BLaER1 (cell line): ENCODE data around the gene UNC13C.

Experiments used
- H3K27ac ChIP-seq: shearing (Covaris generic); formaldehyde crosslinking; 2 replicates; pipeline ENCODE4 v1.8.1; 2022
- H3K27me3 ChIP-seq: shearing (Covaris generic); formaldehyde crosslinking; 2 replicates; pipeline ENCODE4 v1.8.1; 2022
- H3K36me3 ChIP-seq: shearing (Covaris generic); formaldehyde crosslinking; 2 replicates; pipeline ENCODE4 v1.8.1; 2022
- H3K4me1 ChIP-seq: shearing (Covaris generic); formaldehyde crosslinking; 2 replicates; pipeline ENCODE4 v1.8.1; 2022
- H3K4me2 ChIP-seq: shearing (Covaris generic); formaldehyde crosslinking; 2 replicates; pipeline ENCODE4 v1.8.1; 2022
- H3K4me3 ChIP-seq: shearing (Covaris generic); formaldehyde crosslinking; 2 replicates; pipeline ENCODE4 v1.8.1; 2022
- H3K9ac ChIP-seq: shearing (Covaris generic); formaldehyde crosslinking; 2 replicates; pipeline ENCODE4 v1.8.1; 2022
- H3K9me3 ChIP-seq: shearing (Covaris generic); formaldehyde crosslinking; 2 replicates; pipeline ENCODE4 v1.8.1; 2022
- H4K20me1 ChIP-seq: shearing (Covaris generic); formaldehyde crosslinking; 2 replicates; pipeline ENCODE4 v1.8.1; 2022
- Cebpa-rat ChIP-seq: shearing (Covaris generic); IDR thresholded peaks from 2 replicates; pipeline ENCODE4 v1.8.1; 2022

UNC13C gene

GRCh38 chr15:54017251-54017650 is 39.0 kb downstream of the UNC13C start:
- Histone ChIP-seq H3K27ac (no peak overlapping the region), H3K27me3 (no peaks in the 10 kb centered on the region), H3K9me3 (peaks cover 5% of the 10 kb centered on the region), H3K9ac (no peak overlapping the region), H4K20me1 (no peaks in the 10 kb centered on the region), H3K4me3 (no peak overlapping the region), H3K4me1 (no peaks in the 10 kb centered on the region), H3K4me2 (no peak overlapping the region), H3K36me3 (no peaks in the 10 kb centered on the region)
- no peak for TF ChIP-seq Cebpa-rat

GRCh38 chr15:54017959-54018358 is 39.7 kb downstream of the UNC13C start:
- H3K9me3 ChIP-seq = peaks cover 8% of the 10 kb centered on the region
- H3K36me3 ChIP-seq = no peaks in the 10 kb centered on the region
- no peak overlapping the region for H3K9ac ChIP-seq
- no peak overlapping the region for H3K27ac ChIP-seq
- H3K4me2 ChIP-seq = no peak overlapping the region
- no peak overlapping the region for H3K4me3 ChIP-seq
- H4K20me1 ChIP-seq = no peaks in the 10 kb centered on the region
- H3K27me3 ChIP-seq = no peaks in the 10 kb centered on the region
- no peak for TF ChIP-seq Cebpa-rat
- H3K4me1 ChIP-seq = no peaks in the 10 kb centered on the region

GRCh38 chr15:54026258-54026657 is 48.0 kb downstream of the UNC13C start:
- no peak overlapping the region for H3K9ac ChIP-seq
- no peaks in the 10 kb centered on the region for H3K27me3 ChIP-seq
- H3K4me3 ChIP-seq = no peak overlapping the region
- H3K27ac ChIP-seq = no peak overlapping the region
- H3K36me3 ChIP-seq = no peaks in the 10 kb centered on the region
- peaks cover 8% of the 10 kb centered on the region for H3K9me3 ChIP-seq
- no peaks in the 10 kb centered on the region for H4K20me1 ChIP-seq
- no peaks in the 10 kb centered on the region for H3K4me1 ChIP-seq
- no peak overlapping the region for H3K4me2 ChIP-seq
- TF ChIP-seq Cebpa-rat = no peak

DNA sequence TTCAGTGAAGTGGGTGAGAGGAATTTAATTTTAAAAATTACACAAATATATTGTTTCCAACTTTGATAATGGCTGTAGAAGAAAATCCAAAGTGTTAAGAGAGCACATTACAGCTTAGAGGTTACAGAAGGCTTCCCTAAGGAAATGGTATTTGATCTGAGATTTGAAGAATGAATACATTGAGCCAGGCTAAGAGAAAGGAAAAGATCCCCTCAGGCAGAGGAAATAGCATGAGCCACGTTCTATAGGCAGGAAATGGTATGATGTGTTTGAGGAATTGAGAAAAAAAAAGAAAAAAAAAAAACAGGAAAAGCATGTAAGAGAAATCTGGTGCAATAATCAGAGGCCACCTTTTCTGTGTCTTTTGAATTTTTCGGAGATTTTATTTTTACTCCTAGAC is 48.6 kb downstream of the UNC13C start:
- Histone ChIP-seq H3K27ac (no peak overlapping the region), H3K9ac (no peak overlapping the region), H3K4me1 (no peaks in the 10 kb centered on the region), H3K4me2 (no peak overlapping the region), H3K4me3 (no peak overlapping the region), H3K27me3 (no peaks in the 10 kb centered on the region), H3K9me3 (peaks cover 7% of the 10 kb centered on the region), H3K36me3 (no peaks in the 10 kb centered on the region), H4K20me1 (no peaks in the 10 kb centered on the region)
- TF ChIP-seq Cebpa-rat = no peak

- TF ChIP-seq Cebpa-rat = no peak
- H3K36me3 ChIP-seq = no peaks in the 10 kb centered on the region
These were observed 50.8 kb downstream of the UNC13C start for GRCh38 chr15:54029081-54029480.

DNA sequence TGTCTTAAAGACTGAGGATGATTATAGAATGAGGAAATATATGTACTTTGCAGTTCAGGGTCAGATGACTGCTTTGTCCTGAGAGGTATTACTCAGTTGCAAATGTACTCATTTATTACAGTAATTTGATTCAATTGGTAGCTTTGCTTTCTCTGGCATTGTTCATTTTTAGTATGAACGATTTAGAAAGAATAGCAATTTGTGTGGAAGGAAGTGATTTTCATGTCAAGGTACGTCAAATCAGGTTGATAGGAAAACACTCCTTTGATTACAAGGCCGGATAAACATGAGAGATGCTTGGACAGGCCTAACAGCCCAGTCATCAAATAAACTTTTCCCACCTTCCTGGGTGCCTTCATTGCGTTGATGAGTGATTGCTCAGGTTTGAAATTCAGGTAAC is 53.8 kb downstream of the UNC13C start:
- Histone ChIP-seq H3K27ac (no peak overlapping the region), H3K36me3 (no peaks in the 10 kb centered on the region), H3K4me3 (no peak overlapping the region), H4K20me1 (no peaks in the 10 kb centered on the region), H3K27me3 (no peaks in the 10 kb centered on the region), H3K4me1 (no peaks in the 10 kb centered on the region), H3K9me3 (no peaks in the 10 kb centered on the region), H3K9ac (no peak overlapping the region), H3K4me2 (no peak overlapping the region)
- TF ChIP-seq Cebpa-rat = no peak

More at GRCh38 chr15:54029081-54029480, 50.8 kb downstream of the UNC13C start:
- Histone ChIP-seq H3K4me2 (no peak overlapping the region), H3K4me3 (no peak overlapping the region), H4K20me1 (no peaks in the 10 kb centered on the region), H3K9ac (no peak overlapping the region), H3K27me3 (no peaks in the 10 kb centered on the region), H3K9me3 (no peaks in the 10 kb centered on the region), H3K4me1 (no peaks in the 10 kb centered on the region), H3K27ac (no peak overlapping the region)

DNA sequence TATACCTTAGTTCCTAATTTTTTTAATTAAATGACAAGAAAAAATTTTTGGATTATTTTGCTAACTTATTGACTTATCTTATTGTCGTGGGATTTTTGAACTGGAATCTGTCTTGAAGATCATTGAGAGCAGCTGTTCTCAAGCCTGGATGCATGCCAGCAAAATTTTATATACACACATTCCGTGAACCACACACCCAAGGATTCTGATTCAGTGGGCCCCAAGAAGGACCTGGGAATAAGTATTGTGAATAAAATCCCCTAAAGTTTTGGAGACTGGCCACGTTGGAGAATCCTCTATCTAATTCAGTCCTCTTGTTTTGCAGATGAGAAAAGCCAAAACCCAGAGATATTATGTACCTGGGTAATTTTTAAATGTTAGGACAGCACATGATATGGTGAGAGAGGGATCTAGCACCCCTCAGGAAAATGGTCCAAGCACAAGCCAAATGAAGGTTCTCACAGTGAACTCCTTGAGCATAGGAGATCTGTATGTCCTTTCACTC is 55.2 kb downstream of the UNC13C start:
- Histone ChIP-seq H4K20me1 (no peaks in the 10 kb centered on the region), H3K9me3 (no peaks in the 10 kb centered on the region), H3K4me1 (no peaks in the 10 kb centered on the region), H3K36me3 (no peaks in the 10 kb centered on the region), H3K27ac (no peak overlapping the region), H3K4me2 (no peak overlapping the region), H3K9ac (no peak overlapping the region), H3K27me3 (no peaks in the 10 kb centered on the region), H3K4me3 (no peak overlapping the region)
- TF ChIP-seq Cebpa-rat = no peak

GRCh38 chr15:54033869-54034458 is 55.7 kb downstream of the UNC13C start:
- no peak for TF ChIP-seq Cebpa-rat
- Histone ChIP-seq H3K9ac (no peak overlapping the region), H3K9me3 (no peaks in the 10 kb centered on the region), H3K36me3 (no peaks in the 10 kb centered on the region), H3K4me2 (no peak overlapping the region), H3K4me3 (no peak overlapping the region), H3K27ac (no peak overlapping the region), H3K27me3 (no peaks in the 10 kb centered on the region), H3K4me1 (no peaks in the 10 kb centered on the region), H4K20me1 (no peaks in the 10 kb centered on the region)

DNA sequence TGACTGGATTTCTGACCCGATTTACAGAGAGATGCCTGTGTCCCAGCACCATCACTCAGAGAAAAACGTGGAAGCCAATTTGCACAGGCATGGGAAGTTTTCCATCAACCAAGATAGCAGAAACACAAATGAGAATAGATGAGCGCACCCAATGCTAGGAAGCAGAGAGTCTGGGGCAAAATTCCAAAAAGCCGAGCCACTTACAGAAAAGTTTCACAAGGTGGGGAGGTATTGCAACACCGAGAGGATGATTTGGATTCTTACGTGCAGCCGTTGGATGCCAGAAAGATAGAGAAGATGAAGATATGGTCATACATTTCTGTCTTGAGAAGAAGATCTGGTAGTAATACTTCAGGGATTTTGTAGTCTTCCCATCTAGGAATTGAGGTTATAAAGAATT is 57.4 kb downstream of the UNC13C start:
- Histone ChIP-seq H3K27ac (no peak overlapping the region), H3K27me3 (no peaks in the 10 kb centered on the region), H3K4me3 (no peak overlapping the region), H3K9me3 (no peaks in the 10 kb centered on the region), H3K4me2 (no peak overlapping the region), H3K9ac (no peak overlapping the region), H3K36me3 (no peaks in the 10 kb centered on the region), H4K20me1 (no peaks in the 10 kb centered on the region), H3K4me1 (no peaks in the 10 kb centered on the region)
- no peak for TF ChIP-seq Cebpa-rat

DNA sequence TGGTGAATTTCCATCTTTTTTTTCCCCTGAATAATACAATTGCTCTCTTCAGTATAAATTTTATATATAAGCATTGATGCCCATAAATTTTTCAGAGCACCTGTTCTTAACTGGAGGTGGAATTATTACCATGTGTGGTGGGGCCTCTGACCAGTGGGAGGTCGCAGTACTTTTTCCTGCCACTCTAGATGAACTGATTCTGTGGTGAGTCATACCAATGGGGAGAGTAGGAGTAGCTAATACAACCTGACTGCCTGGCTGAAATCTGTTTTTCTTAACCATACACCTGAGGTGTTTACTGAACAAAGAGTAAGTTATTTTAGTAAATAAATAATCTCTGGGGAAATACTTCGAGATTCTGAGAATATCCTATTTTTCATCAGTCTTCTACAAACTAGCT is 67.2 kb downstream of the UNC13C start:
- Histone ChIP-seq H3K4me3 (no peak overlapping the region), H3K4me2 (no peak overlapping the region), H3K36me3 (no peaks in the 10 kb centered on the region), H3K27me3 (no peaks in the 10 kb centered on the region), H4K20me1 (no peaks in the 10 kb centered on the region), H3K9me3 (no peaks in the 10 kb centered on the region), H3K9ac (no peak overlapping the region), H3K4me1 (no peaks in the 10 kb centered on the region), H3K27ac (no peak overlapping the region)
- TF ChIP-seq Cebpa-rat = no peak

DNA sequence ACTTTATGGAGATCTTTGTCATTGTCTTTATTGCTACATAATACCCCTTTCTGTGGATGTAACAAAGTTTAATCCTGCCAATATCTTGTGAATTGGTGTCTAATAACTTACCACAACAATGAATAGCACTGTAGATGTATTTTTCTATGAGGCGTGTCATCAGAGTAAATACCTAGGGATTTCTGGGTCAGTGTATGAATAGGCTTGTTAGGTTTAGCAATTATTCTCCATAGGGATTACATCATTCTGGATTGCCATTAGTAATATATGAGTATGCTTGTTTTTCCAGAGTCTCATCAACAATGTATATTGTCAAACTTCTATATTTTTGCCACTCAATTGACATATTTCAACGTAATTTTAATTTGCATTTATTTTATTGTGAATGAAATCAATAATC is 67.9 kb downstream of the UNC13C start:
- Histone ChIP-seq H3K4me2 (no peak overlapping the region), H3K4me3 (no peak overlapping the region), H3K27me3 (no peaks in the 10 kb centered on the region), H4K20me1 (no peaks in the 10 kb centered on the region), H3K27ac (no peak overlapping the region), H3K9me3 (no peaks in the 10 kb centered on the region), H3K36me3 (no peaks in the 10 kb centered on the region), H3K4me1 (no peaks in the 10 kb centered on the region), H3K9ac (no peak overlapping the region)
- no peak for TF ChIP-seq Cebpa-rat
